ENCODE data around the gene TMEM140.

GRCh38 chr7:135152442-135152841 is 4.6 kb downstream of the TMEM140 start:
- TF ChIP-seq CTCF (conservative IDR thresholded peaks at IDR 0.05) (no peak), ZFX (IDR thresholded peaks at IDR 0.05) (no peak)

Data from C4-2B (cell line).